BE2C (cell line): ENCODE results near the gene SMIM20.

Experiments used
- DNase-seq: peaks from one replicate; pipeline ENCODE4 v3.0.0-alpha.2; 2020
- H3K27me3 ChIP-seq: fragments of 250-450 bp; sonication (Bioruptor Pico); 2 replicates; pipeline ENCODE4 v1.5.1; 2020; ENCODE audit warnings: mild to moderate bottlenecking
- H3K36me3 ChIP-seq: fragments of 250-450 bp; sonication (Bioruptor Pico); 2 replicates; pipeline ENCODE4 v1.5.1; 2020; ENCODE audit warnings: mild to moderate bottlenecking
- H3K4me1 ChIP-seq: fragments of 250-450 bp; sonication (Bioruptor Pico); 2 replicates; pipeline ENCODE4 v1.5.1; 2020
- H3K4me3 ChIP-seq: 2 replicates; pipeline ENCODE4 v1.5.1; 2011; ENCODE audit warnings: low read depth, low read length
- H3K9me3 ChIP-seq: fragments of 250-450 bp; sonication (Bioruptor Pico); 2 replicates; pipeline ENCODE4 v1.5.1; 2020
- TF ChIP-seq, protein P1 (sequence below): IDR thresholded peaks from 2 replicates; pipeline ENCODE4 v1.5.1; 2012; ENCODE audit warnings: mild to moderate bottlenecking, low read depth, low read length

The SMIM20 gene

DNA sequence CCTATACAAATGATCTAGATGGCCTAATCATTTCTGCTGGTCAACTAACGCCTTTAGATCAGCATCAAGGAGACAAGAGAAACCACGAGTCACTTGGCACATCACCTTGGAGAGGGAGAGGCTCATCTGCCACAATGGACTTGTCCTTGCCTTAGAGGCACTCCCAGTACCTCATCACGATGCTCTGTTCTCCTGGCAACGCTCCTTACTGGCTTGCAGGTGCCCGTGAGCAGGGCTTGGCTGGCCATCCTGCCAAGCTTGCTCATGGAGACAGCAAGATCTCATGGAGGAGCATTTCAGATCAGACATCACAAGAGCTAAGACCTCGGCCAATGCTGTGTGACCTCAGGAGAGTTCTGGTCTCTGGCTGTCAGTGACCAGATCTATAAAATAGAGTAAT is 2.7 kb upstream of the SMIM20 start:
- Histone ChIP-seq H3K36me3 (no peaks in the 10 kb centered on the region), H3K4me3 (no peak overlapping the region), H3K4me1 (peaks cover 4% of the 10 kb centered on the region), H3K27me3 (no peaks in the 10 kb centered on the region), H3K9me3 (no peaks in the 10 kb centered on the region)
- TF ChIP-seq, protein P1, sequence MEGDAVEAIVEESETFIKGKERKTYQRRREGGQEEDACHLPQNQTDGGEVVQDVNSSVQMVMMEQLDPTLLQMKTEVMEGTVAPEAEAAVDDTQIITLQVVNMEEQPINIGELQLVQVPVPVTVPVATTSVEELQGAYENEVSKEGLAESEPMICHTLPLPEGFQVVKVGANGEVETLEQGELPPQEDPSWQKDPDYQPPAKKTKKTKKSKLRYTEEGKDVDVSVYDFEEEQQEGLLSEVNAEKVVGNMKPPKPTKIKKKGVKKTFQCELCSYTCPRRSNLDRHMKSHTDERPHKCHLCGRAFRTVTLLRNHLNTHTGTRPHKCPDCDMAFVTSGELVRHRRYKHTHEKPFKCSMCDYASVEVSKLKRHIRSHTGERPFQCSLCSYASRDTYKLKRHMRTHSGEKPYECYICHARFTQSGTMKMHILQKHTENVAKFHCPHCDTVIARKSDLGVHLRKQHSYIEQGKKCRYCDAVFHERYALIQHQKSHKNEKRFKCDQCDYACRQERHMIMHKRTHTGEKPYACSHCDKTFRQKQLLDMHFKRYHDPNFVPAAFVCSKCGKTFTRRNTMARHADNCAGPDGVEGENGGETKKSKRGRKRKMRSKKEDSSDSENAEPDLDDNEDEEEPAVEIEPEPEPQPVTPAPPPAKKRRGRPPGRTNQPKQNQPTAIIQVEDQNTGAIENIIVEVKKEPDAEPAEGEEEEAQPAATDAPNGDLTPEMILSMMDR: no peak
- DNase-seq: no peak

DNA sequence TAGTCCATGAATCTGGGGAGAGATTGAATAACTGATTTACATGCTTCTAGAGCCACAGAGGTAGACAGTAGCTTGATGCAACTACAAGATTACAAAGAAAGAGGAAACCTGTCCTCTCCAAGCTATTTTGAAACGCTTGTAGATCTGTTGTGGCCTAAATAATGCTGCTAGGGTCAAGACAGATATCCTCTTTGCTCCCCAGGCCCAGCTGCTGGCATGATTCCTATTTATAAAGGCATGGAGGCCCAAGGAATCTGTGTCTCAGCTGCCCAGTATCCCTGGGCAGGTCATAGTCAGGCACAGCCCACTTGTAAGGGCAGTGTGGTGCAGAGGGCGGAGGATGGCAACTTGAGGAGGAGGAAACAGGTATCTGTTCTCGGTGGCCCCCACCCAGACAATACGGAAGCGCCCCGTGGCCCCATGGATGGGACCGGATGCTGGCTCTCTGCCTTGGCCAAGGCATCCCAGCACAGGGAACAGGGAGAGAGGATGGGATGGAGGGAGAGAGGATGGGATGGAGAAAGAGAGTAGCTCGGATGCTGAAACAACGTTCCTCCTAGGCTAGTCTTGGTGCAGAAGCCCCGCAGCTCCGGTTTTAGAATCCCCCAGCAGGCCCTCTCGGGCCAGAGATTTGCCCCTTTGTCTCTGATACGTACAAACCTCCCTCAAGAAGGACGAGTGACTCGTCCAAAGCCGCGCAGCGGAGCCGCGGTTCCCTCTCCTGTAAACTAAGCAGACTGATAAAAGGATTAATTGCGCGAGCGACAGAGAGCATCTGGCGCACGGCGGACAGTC is 767 bp upstream of the SMIM20 start:
- no peaks in the 10 kb centered on the region for H3K36me3 ChIP-seq
- no peaks in the 10 kb centered on the region for H3K27me3 ChIP-seq
- TF ChIP-seq, protein P1: no peak
- H3K9me3 ChIP-seq: no peaks in the 10 kb centered on the region
- peak; percentile 6 for DNase-seq
- H3K4me3 ChIP-seq: peak overlapping the region; percentile 94
- peaks cover 4% of the 10 kb centered on the region for H3K4me1 ChIP-seq

DNA sequence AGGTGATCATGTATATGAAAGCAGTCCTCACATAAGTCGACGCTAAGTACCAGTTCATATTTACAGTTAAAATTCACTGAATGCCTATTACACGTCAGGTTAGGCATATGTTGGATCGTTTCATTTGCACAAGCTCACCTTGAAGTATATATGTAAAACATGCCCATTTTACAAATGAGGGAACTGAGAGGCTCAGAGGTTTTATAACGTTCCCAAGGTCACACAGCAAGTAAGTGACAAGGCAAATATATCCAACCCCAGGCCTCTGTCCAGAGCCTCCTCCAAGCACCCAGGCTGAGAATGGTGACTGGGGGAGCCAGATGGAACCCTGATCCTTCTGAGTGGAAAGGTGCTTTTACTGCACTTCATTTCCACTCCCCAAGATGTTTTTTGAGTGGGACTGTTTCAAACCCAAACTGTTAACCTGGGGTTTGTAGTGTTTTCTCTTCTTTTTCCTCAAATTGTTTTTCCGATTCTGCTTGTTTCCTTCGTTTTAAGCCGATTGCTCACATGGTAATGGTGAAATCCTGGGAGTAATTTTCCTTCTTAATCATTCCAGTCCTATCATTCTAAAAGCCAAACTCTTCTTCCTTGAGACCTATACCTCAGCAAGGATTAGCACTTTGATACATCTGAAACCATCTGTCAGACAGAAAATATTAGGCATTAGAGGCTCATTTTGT is 791 bp downstream of the SMIM20 start:
- peaks cover 4% of the 10 kb centered on the region for H3K4me1 ChIP-seq
- no peaks in the 10 kb centered on the region for H3K27me3 ChIP-seq
- TF ChIP-seq, protein P1: no peak
- no peaks in the 10 kb centered on the region for H3K9me3 ChIP-seq
- no peak for DNase-seq
- H3K4me3 ChIP-seq: peak overlapping the region; percentile 94
- H3K36me3 ChIP-seq: no peaks in the 10 kb centered on the region

DNA sequence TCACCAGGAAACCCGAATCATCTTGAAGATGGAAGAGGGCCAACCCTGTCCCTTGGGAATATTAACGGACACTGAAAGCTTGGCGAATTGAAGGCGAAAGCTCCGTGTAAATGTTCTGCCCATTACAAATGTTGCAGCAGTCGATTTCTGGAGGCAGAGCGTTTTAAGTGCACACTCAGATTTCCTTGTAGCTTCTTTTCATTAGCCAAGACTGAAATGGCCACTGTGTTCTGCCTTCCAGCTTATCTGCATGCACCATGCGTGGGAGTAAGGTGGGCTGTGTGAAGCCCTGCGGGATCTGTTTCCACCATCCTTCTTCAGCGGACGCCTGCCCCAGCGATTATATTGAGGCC is 1.3 kb downstream of the SMIM20 start:
- peaks cover 4% of the 10 kb centered on the region for H3K4me1 ChIP-seq
- TF ChIP-seq, protein P1: no peak
- peak; percentile 41 for DNase-seq
- no peaks in the 10 kb centered on the region for H3K36me3 ChIP-seq
- peak overlapping the region; percentile 94 for H3K4me3 ChIP-seq
- H3K9me3 ChIP-seq: no peaks in the 10 kb centered on the region
- no peaks in the 10 kb centered on the region for H3K27me3 ChIP-seq

DNA sequence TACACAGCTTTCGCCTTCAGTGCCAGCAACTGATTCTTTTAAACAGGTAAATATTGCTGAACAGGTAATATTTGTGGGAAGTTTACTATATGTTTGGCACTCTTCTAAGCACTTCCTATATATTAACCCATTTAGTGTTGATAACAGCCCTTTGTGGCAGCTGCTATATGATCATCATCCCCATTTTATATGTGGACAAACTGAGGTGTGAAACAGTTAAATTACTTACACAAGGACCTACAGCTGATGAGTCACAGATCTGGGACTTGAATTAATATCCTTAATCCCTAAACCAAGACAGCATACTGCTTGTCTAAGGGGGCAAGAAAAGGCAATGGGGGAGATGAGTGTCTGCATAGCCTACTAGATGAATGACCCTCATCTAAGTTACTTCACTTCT is 2.9 kb downstream of the SMIM20 start:
- H3K4me3 ChIP-seq: no peak overlapping the region
- H3K27me3 ChIP-seq: no peaks in the 10 kb centered on the region
- DNase-seq: no peak
- H3K36me3 ChIP-seq: peaks cover 5% of the 10 kb centered on the region; the same call in 1 of the 2 replicates
- no peaks in the 10 kb centered on the region for H3K9me3 ChIP-seq
- H3K4me1 ChIP-seq: peaks cover 4% of the 10 kb centered on the region
- TF ChIP-seq, protein P1: no peak

DNA sequence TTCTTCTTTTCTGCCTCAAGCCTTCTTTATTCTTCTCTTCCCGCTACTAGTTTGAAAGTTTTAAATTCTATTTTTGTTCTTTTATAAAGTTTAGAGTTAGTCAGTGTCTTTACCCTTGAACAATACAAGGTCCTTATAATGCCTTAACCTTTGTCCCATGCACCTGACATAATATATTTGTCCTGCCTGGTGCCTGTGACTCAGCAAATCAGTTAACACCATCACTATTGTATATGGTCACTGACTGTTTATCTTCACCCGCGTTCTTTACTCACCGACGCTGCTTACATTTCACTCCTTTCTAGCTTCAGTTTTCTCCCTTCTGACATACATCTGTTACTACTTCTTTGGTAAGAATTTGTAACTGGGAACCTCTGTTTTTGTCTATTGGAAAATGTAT is 5.7 kb downstream of the SMIM20 start:
- H3K9me3 ChIP-seq: no peaks in the 10 kb centered on the region
- no peak for DNase-seq

More for the DNA sequence above, 5.7 kb downstream of the SMIM20 start:
- Histone ChIP-seq H3K36me3 (peaks cover 5% of the 10 kb centered on the region; the same call in 1 of the 2 replicates), H3K27me3 (no peaks in the 10 kb centered on the region), H3K4me1 (no peaks in the 10 kb centered on the region), H3K4me3 (no peak overlapping the region)
- TF ChIP-seq, protein P1: no peak
